HuH-7.5 (cell line): ENCODE results near the gene GREM1.
A peak's percentile ranks its signal among the peaks of the same experiment; 100 is the strongest.

ENCODE experiments used
- DNase-seq: peaks from one replicate; pipeline ENCODE4 v3.0.0; 2011; ENCODE audit warnings: low spot score

GREM1 gene

DNA sequence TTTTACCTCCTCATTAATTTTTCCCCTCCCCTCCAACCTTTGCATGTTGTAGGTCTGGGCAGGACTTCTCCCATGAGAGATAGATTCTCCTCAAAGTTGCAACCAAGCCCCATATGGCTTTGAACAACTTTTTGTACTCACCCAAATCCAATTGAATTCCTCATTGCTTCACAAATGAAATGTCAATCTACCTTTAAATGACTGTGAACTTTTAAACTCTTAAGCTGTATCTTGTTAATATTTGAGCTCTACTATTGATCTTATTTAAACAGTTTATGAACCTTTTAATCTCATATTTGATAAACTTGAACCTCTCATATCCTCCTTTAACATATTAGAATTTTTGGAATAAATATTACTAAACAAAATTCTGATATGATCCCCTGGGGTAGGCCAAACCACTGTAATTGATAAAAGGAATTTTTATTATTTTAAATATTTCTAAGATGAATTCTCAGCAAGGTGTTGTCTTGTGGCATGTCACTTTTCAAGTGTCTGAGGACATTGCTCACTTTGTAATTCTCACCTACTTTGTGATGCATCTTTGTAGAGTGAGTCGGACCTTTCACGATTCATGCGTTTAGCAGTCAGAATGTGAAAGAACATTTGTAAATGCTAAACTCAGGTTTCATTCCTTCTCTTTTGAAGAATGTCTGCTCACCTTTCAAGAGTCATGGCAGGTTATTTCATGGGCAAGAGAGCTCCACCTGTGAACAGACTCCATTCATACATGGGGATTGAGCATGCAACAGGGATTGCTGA lies 23.4 kb upstream of the GREM1 start:
- DNase-seq, result no peak

DNA sequence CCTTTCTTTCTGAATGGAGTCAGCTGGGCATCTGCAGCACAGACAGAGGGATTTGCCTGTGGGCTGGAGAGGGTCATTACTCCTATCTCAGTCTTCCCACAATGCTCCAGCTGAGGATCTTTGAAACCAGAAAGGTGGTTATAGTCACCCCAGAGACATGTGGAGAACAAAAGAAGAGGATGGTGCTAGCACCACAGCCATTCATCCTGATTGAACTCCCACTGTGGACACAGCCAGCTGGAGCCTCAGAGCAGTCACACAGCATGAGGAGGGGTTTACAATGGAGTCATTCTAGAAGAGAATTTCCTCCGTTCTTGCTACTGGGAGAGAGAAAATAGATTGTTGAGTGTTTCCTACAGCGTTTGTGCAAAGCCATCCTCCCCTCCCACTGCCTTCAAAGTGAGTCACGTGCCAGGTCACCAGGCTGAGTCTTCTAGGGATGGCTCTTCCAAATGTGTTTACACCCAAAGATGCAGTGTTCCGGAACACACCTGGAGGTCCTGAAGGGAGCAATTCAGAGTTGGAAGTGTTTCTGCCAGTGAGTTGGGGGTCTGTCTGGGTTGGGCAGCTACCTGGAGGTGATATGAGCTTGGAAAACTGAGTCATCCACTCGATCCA lies 18.9 kb upstream of the GREM1 start:
- DNase-seq, result no peak

DNA sequence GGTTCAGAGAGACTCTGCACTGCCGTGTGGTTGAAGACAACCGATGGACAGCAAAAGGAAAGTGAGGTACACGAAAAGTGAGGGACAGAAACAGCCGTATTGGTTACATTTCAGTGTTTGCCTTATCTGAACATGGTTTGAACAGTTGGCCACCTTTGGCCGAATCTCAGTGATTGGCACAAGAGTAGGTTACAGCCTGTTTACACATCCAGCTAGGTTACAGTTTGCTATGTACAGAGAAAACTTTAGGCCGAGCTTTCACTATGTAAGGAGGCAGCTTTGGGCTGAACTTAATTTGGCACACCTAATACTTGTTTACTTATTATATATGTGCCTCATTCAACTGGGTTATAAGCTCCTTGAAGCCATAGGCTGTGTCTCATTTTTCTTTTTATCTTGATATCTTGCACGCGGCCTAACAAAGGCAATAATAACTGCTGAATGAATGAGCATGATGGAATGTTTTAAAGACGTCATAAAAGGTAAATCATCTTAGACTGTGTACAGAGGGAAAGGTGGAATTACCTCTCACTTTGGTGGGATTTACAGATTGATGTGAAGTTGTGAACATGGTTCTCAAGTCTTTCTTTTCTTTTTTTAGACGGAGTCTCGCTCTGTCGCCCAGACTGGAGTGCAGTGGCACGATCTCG lies 17.2 kb upstream of the GREM1 start:
- no peak for DNase-seq

DNA sequence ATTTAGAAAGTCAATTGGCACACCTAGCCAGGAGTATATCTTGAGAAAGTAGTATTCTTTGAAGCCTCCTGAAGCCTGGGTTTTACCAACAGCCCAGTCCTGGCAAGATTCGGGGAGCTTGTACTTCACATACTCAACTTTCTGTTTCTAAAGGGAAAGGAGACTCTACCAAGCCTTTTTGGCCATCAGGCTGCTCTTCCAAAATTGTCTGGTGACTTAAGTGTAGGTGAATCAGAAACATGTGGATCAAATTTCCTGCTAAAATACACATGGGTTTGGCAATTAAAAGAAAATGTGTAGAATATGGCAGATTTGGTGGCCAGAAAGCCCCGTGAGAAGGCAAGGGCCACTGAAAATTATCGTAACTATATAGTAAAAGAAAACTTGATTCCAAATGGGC lies 15.9 kb upstream of the GREM1 start:
- DNase-seq, result no peak

DNA sequence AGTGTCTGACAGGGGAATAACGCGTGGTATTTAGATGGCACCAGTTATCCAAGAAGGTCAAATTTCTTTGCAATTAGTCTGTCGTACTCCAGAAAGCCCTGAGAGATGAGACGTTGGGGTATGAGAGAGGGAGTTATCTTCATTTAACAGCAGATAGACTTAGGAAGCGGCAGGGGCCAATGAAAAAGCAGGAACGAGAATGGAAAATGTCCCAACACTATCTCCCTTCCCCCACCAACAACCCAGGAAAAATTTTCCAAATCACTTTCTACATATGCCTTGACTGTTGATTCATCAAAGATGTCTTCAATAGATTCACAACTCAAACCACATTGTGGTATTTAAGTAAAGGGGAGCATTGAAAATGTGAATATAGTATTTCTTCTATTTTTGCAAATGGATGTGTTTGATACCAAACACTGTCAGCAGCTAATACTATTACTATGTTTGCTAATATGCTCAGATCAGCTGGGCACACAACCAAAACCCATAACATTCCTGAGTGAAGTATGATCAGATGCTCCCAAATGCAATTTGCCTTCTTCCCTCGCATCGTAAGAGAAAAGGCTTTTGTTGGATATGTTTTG lies 13.3 kb upstream of the GREM1 start:
- no peak for DNase-seq

DNA sequence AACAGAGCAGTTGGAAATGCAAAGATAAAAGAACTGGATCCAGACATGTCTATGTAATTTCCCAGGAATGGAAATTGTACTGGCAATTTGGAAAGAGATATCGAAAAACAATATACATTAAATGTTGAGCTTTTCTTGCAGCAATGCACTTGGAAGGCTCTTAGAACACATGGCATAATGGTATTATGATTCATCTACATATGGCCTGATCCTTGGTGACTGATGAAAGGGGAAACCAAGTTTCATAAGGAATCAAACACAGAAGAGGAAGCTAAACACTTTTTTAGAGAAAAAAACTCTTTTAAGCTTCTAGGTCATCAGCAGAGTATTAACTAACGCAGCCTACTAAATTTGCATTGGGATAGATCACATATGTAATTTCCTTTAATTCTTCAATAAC lies 12.4 kb upstream of the GREM1 start:
- DNase-seq, result no peak

DNA sequence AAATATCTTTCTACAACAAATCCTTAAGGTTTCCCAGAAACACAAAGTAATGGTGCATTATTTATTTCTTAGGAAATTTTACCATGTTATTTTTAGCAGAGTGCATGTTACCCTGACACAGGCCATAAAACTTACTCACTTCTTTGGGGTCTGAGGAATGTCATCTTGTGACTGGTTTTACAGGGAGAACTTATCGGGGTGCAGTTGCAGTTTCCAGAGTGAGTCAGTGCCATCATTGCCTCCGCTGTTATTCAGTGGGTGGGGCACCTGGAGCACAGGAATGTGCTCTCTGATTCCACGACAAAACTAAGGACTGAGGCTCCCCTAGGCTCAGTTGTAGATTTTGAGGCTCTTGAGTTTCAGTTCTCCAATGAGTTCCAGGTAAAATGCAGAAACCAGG lies 11.1 kb upstream of the GREM1 start:
- no peak for DNase-seq

DNA sequence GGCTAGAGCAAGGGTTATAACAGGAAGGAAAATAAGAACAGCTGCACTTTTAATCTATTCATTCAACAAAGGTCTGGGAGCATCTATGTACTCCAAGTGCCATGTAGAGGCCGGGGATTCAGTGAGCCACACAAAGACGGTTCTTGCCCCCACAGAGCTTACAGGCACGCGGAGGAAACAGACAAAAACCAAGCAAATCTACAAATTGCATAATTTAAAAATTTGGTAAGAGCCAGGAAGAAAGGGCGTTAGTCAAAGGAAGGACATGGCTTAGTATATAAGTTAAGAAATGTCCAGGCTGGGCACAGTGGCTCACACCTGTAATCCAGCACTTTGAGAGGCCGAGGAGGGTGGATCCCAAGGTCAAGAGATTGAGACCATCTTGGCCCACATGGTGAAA lies 10.4 kb upstream of the GREM1 start:
- DNase-seq, result no peak

DNA sequence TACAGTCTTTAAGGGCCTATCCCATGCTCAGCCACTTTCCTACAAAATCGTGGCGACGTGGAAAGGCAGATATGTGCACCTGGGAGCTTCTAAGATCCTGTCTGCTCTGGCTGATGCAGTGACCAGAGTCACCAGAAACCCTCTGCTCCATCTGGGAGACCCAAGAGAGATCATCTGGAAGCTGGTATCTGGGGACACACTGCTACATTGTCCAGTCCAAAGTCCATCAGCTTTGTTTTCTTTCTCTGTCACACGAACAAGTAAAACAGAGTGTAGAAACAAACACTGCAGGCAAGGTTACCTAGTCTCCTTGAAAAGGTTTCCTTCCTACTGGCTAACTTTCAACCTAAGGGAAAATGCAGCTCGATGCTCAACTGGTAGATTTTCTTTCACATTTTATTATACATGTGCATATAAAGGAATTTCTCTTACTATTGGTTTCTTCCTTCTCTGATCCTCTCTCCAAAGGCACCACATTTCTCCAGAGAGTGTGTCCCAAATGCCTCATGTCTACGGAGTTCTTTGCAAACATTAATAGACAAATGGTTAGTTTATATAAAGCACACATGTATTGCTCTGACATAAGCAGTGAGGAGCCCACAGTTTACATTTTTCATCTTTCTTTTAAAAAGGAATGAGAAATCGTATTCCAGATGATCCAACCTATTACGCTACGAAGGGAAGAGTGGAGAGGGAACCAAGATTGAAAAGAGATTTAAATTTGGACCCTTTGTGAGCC lies 8.3 kb upstream of the GREM1 start:
- peak; percentile 44 for DNase-seq

DNA sequence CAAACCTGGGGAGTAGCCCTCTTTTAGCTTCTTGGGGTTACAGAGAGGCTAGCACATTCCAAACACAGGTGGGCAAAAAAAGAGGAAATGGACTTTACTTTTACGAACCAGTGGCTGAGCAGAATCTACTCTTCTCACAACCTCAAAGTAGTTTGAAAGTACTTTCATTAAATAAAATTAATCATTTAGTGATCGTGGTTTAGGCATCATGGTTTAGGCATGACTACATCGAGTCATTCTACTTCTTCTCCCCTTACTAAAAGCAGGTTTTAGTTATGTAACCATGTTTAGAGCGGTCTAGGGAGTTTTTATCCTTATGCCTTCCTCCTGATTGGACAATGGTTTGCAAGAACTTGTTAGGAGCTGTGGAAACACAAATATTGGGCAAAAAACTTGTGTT lies 2.5 kb upstream of the GREM1 start:
- no peak for DNase-seq

DNA sequence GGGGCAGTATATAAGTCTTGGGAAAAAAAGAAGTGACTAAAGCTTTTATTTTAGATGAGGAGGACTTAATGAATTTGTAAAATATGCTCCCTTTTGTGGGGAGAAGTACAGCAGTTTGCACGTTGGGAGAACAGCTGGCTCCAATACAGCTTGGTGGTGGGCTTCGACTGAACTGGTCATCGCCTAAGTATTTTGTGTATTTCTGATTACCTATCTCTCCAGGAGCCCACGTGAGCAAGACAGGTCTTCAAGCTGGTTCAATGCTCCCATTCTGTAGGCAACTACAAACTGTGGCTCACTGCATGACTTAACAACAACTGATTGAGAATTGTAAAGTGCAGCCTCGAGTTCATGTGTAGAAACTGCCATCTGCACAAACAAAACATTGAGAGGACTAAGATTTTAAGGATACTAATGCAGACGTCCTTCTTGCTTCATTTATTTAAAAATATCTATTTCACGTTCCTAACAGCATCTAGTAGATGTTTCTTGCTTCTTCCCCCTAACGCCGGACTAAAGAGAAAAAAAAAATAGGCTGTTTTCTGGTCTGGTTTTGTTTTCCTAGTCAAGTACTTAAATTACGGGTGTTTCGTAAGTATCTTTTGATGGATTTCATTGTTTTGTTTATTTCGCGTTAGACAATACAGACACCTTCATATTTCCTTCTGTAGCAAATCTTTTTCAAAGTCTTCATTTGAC lies 1.4 kb upstream of the GREM1 start:
- DNase-seq, result no peak

DNA sequence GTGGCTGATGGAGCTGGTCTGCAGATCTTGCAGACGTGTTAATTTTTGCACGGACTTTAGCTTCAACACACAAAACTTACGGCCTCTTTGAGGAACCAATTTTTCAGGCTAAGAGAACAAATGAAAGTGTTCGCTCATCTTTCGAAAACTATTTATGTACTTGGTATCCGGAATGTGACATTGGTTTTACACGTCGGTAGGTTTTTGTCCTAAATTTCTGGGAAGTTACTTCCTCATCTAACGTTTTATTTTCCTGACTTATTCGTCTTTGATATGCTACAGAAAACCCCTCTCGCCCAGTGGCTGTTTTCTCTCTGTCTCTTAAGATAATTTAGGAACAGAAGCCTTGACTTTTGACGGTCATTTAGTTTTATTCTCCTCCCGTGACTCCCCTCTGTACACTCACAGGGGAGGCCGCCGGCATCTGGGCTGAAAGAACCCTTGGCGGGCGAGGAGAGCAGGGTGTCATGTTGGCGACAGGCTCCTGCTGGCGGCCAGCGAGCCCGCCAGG lies 834 bp upstream of the GREM1 start:
- no peak for DNase-seq

DNA sequence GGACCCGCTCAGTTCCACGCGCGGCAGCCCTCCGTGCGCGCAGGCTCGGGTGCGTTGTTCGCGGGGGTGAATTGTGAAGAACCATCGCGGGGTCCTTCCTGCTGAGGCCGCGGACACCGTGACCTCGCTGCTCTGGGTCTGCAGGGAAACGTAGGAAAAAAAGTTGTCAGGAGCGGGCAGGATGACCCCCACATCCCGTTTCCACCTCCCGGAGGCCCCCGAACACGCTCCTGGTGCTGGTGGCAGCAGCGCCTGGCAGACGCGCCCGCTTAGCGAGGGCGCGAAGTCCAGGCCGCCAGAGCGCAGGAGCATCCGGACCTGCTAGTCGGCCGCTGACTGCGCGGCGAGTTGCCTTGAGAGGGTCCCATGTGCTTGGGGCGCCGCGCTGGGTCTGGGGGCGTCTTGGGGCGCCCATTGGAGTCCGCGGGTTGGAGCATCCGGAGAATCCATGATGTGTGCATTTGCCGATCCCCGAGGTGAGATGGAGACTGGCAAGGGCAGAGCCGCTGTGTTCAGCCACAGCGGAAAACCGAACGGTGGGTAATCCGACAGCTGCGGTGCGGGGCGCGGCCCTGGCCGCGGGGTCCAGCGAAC lies 520 bp downstream of the GREM1 start:
- DNase-seq, result no peak

DNA sequence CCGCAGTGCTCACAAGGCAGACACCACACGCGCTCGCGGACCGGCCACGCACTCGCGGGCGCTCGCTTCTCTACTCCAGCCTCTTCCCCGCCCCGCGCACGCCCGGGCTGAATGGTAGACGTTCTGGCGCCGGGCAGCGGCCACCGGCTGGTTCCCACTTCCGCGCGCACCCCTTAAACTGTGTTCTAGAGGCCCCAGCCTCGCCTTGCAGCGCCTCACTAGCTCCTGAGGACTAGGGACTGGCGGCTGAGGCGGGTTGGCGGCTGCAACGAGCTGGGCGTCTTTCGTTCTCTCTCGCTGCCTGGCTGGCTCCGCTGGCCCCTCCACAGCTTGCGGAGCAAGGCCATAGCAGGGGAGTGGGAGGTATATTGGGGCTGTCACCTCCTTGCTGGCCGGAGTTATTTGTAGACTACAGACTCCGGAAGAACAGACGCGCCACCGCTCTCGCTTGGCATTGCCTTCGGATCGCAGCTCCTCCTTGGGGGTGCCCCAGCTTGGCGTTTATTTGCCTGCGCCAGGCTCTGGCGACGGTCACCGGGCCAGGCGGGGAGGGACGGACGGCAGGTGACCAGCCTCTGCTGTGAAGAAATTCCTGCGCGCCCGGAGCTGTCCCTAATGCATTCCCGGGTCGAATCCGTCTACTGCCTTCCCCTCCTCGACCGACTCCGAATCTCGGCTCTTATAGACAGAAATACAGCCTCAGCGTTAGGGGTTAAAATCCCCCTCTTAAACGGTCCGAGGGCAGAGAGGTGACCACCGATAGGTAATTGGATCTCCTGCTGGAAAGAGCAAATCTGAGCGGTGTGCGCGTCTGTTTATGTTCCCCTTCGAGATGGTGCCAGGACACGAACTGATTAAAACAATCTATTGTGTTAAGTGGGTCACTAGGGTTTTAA lies 1.3 kb downstream of the GREM1 start:
- no peak for DNase-seq

DNA sequence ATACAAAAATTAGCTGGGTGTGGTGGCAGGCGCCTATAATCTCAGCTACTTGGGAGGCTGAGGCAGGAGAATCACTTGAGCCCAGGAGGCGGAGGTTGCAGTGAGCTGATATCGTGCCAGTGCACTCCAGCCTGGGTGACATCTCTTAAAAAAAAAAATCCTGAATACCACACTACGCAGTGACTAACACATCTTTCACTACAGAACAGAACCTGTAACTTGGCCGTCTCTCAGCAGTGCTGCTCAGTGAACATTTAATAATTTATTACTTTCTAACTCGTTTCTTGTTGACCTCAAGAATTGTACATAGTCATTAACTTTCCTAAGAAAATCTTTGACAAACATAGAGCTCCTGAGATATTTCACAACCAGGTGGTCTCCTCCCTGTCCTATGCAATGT lies 3.8 kb downstream of the GREM1 start:
- DNase-seq, result no peak

DNA sequence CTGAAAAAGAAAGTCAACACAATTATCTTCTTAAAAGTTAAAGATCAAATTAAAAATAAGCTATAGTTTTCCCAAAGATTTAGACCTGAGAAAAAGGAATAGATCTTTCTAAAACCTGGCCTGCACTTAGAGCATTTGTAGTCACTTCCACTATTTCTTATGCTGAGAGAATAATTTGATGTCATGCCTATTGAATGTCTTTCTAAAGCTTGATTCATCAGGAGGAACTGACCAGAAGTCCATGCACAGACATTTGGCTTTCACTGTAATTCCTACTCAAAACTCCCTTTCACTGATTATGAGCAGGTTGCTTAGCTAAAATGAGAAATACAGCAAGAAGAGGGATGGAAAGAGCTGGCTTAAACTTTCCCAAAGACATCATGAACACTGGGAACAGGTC lies 4.3 kb downstream of the GREM1 start:
- no peak for DNase-seq

DNA sequence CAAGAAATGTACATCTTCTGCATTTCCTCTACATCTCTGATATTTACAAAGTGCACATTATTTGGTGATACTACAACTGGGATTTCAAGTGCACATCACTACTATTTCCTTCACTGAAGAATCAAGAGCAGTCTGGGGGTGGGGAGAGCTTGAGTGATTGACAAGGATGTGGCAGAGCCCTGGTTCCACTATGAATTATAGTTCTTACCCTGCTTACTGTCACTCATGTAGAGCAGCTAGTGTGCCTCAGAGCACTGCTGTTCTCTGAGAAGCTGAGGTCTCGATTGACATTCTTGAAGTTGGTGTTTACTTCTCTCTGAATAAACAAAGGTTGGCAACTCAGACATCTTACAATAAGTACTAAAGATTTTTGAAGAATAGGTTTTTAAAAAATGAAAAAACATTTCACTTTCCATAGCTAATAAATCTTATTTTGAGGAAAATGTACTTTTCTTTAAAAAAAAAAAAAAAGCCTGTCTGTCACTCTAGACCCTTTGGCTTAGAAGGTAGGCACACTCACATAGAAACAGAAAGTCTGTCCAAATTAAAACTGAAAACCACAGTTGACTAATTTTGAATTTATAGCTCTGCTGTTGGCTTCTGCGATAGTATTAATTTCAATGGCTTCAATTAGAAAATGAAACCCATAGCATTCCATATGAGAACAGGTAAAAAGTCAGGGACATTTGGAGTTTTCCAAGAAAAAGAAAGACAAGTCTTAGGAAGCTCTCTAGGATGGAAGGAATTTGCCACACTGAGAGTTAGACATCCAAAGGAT lies 5.6 kb downstream of the GREM1 start:
- DNase-seq, result no peak

DNA sequence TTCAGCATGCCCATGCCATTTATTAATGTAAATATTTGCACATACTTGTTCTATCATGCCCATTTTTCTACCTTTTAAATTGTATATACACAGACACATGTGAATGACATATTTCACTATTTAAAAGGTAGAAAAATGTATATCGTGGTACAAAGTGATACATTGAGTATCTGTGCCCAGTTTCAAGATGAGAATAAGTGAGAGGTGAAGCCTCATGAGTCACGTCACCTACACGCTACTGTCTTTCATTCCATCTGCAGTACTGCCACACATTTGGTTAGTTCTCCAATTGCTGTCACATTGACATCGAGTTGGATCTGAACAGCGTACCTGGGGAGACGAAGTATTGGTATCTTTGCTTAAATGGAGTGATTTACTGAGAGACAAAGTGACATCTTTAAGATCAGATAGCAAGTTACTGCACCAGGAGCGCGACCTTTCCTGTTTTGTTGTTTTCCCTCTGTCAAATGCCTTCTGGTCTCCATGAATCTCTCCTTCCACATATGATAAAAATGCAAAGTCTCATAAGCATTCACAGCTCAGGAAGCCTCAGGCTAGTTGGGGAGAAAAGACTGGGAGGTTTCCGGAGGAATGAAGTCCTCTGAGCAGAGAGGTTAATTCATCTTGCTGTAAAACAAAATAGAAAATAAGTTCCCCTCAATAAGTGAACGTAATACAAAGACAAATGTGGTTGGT lies 12.0 kb downstream of the GREM1 start:
- DNase-seq, result no peak
